Measurements from ENCODE around the gene C3orf20. TPM values are rescaled to one million over a fixed set of nuclear protein-coding genes. Genes with fewer than 3 reads are reported as not detected.

C3orf20 gene
- total and polyA plus RNA-seq, 2 experiments from 2014 or later: not detected

- Histone ChIP-seq H3K4me1 (ENCODE audit: insufficient read depth) (no peaks in the 10 kb centered on the region), H3K27ac (ENCODE audit: low read depth) (no peak overlapping the region), H3K79me2 (replicated peaks; ENCODE audit: insufficient read depth) (no peaks in the 10 kb centered on the region), H3K36me3 (ENCODE audit: insufficient read depth) (no peaks in the 10 kb centered on the region), H3K27me3 (ENCODE audit: insufficient read depth) (no peaks in the 10 kb centered on the region), H4K20me1 (replicated peaks; ENCODE audit: insufficient read depth) (no peaks in the 10 kb centered on the region), H3K4me3 (no peak overlapping the region), H2AFZ (no peak overlapping the region), H3K4me2 (no peak overlapping the region), H3K9me2 (ENCODE audit: insufficient read depth) (no peaks in the 10 kb centered on the region), H3F3A (replicated peaks; ENCODE audit: low read depth) (no peaks in the 10 kb centered on the region)
- Mint-ChIP-seq H3K9me3 (no peaks in the 10 kb centered on the region), H3K36me3 (ENCODE audit: low read depth) (no peaks in the 10 kb centered on the region), H3K27ac (no peak overlapping the region), H3K27me3 (ENCODE audit: insufficient read depth, low read depth, poor library complexity) (peaks cover 11% of the 10 kb centered on the region), H3K4me3 (no peak overlapping the region), H3K4me1 (peaks cover 4% of the 10 kb centered on the region; the same call in 2 of the 3 replicates)
- DNase-seq (ENCODE audit: low spot score) (no peak), ATAC-seq (no peak)
- no peak for TF ChIP-seq REST (IDR thresholded peaks at IDR 0.05; ENCODE audit: unreplicated experiment)
- no peak for TF ChIP-seq JUNB (IDR thresholded peaks at IDR 0.05; ENCODE audit: unreplicated experiment)
- TF ChIP-seq CREB1 (CRISPR knock-in tag; IDR thresholded peaks at IDR 0.05; ENCODE audit: low read depth): no peak
- TF ChIP-seq POLR2AphosphoS5 (IDR thresholded peaks at IDR 0.05; ENCODE audit: low read depth): no peak
- TF ChIP-seq CTCF (conservative IDR thresholded peaks at IDR 0.05; ENCODE audit: low read depth in 2 of 2): no peak
- TF ChIP-seq EZH2 (IDR thresholded peaks at IDR 0.05; ENCODE audit: low read depth, unreplicated experiment): no peak
- no peak for TF ChIP-seq ZNF462 (CRISPR knock-in tag; IDR thresholded peaks at IDR 0.05)
- no peak for TF ChIP-seq STAT1 (IDR thresholded peaks at IDR 0.05; ENCODE audit: unreplicated experiment)
These were observed 90.9 kb downstream of the C3orf20 start for GRCh38 chr3:14765576-14766427.
